Spinal cord (tissue), 10 donors: ENCODE results near the gene CEBPA. TPM values are rescaled to one million over a fixed set of nuclear protein-coding genes. Genes with fewer than 3 reads are reported as not detected.

Experiments
- DNase-seq, 6 donors: peaks; one replicate each; pipeline versions ENCODE4 v3.0.0 to v3.0.0-alpha.2; 2013 to 2015; ENCODE audit warnings: low spot score in 6 of 6, low read depth in 4 of 6
- H3K27ac ChIP-seq: one replicate; pipeline ENCODE4 v1.5.1; 2013; ENCODE audit warnings: low read depth, low read length, control low read depth
- H3K27me3 ChIP-seq: one replicate; pipeline ENCODE4 v1.6.1; 2013; ENCODE audit warnings: low read length; ENCODE audit not compliant: control insufficient read depth, insufficient read depth
- H3K36me3 ChIP-seq: one replicate; pipeline ENCODE4 v1.6.1; 2013; ENCODE audit warnings: low read length; ENCODE audit not compliant: control insufficient read depth, insufficient read depth
- H3K4me1 ChIP-seq: one replicate; pipeline ENCODE4 v1.6.1; 2013; ENCODE audit warnings: low read length; ENCODE audit not compliant: control insufficient read depth, insufficient read depth
- H3K4me3 ChIP-seq: one replicate; pipeline ENCODE4 v1.5.1; 2013; ENCODE audit warnings: low read depth, low read length, control low read depth
- H3K9me3 ChIP-seq: one replicate; pipeline ENCODE4 v1.6.1; 2013; ENCODE audit warnings: low read length; ENCODE audit not compliant: control insufficient read depth, insufficient read depth
- WGBS: methylation state at CpG from one replicate; pipeline ENCODE4 v1.1.5; 2013; ENCODE audit warnings: missing lambda C conversion rate; ENCODE audit not compliant: insufficient coverage; 5-methylcytosine and 5-hydroxymethylcytosine counted together
- polyA plus RNA-seq, 2 donors: library from polyadenylated mRNA; unstranded; fragments of 120-200 nt; gene quantifications; one replicate each; pipeline ENCODE4 v1.2.1, GENCODE V29; 2013; ENCODE audit not compliant: insufficient read length in 2 of 2
- total RNA-seq, 2 donors: library from RNA; depleted of rRNA in 1 of 2; stranded (reverse); fragments of 120-200 nt in 1 of 2; fragments of >200 nt in 1 of 2; gene quantifications; one replicate each; pipeline versions ENCODE4 v1.2.3 to v1.2.4, GENCODE V29; 2013 to 2014
- donor health status: healthy.

CEBPA gene
- total and polyA plus RNA-seq, 4 donors: 5.1 to 6.7 (median 6.2) TPM

- no peak for DNase-seq
- WGBS: 75% methylated on average over 5 of the region's 5 CpGs
- Histone ChIP-seq H3K27me3 (no peaks in the 10 kb centered on the region), H3K4me3 (no peak overlapping the region), H3K9me3 (no peaks in the 10 kb centered on the region), H3K27ac (no peak overlapping the region), H3K4me1 (peaks cover 20% of the 10 kb centered on the region), H3K36me3 (no peaks in the 10 kb centered on the region)
Observed at GRCh38 chr19:33275559-33275932, 26.8 kb downstream of the CEBPA start.

DNA sequence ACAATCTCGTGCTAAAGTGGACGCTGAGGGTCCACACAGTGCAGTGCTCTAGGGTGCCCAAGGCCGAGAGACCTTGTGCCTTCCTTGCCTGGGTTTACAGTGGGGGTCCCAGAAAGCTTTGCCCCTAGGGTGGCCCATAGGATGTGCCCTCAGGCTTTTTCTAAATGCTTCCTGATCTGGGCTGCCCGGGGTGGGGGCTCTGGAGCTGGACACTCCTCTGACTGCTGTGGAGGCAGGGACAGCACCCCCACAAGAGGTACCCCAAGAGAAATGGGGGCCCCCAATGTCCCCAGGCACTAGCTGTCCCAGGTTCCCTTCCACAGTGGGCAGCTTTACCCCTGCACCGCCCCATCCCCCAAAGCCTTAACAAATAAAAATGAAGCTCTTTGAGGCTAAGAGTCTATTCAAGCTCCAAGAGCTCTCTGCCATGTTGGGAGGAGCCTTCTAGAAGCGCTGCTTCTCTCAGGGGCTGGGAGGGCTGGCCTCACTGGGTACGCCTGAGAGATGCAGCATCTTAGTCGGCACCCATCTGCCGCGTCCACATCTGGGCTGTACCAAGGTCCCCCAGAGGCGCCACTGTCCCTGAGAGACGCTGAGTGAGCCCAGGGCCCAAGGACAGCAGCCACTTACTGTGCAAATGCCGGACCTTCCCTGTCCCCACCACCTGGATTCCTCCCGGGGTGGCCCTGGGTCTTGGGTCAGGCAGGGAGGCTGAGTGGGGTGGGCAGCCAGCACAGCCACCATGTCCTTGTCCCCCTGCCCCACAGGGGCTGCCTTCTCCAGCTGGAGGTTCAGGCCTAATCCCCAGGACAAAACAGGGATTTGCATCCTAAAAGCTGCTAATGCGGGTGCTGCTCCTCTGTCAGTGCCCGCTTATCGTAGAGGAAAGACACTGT lies 27.4 kb downstream of the CEBPA start:
- peaks cover 16% of the 10 kb centered on the region for H3K4me1 ChIP-seq
- DNase-seq: no peak
- H3K4me3 ChIP-seq: no peak overlapping the region
- no peaks in the 10 kb centered on the region for H3K27me3 ChIP-seq
- H3K27ac ChIP-seq: no peak overlapping the region
- H3K36me3 ChIP-seq: no peaks in the 10 kb centered on the region
- H3K9me3 ChIP-seq: no peaks in the 10 kb centered on the region
- WGBS: 78% methylated on average over 15 of the region's 17 CpGs

GRCh38 chr19:33273881-33274662 lies 28.3 kb downstream of the CEBPA start:
- WGBS: 68% methylated on average over 16 of the region's 16 CpGs
- peak in 1 of 6 donors; percentile 27 for DNase-seq
- peaks cover 8% of the 10 kb centered on the region for H3K4me1 ChIP-seq
- no peak overlapping the region for H3K27ac ChIP-seq
- H3K36me3 ChIP-seq: no peaks in the 10 kb centered on the region
- H3K9me3 ChIP-seq: no peaks in the 10 kb centered on the region
- no peaks in the 10 kb centered on the region for H3K27me3 ChIP-seq
- H3K4me3 ChIP-seq: no peak overlapping the region

- no peaks in the 10 kb centered on the region for H3K27me3 ChIP-seq
- no peaks in the 10 kb centered on the region for H3K36me3 ChIP-seq
- DNase-seq: no peak
- H3K9me3 ChIP-seq: no peaks in the 10 kb centered on the region
- no peak overlapping the region for H3K4me3 ChIP-seq
- H3K4me1 ChIP-seq: peaks cover 8% of the 10 kb centered on the region
- 72% methylated on average over 25 of the region's 26 CpGs for WGBS
- H3K27ac ChIP-seq: no peak overlapping the region
Observed at GRCh38 chr19:33273065-33273736, 29.1 kb downstream of the CEBPA start.

- no peaks in the 10 kb centered on the region for H3K36me3 ChIP-seq
- no peaks in the 10 kb centered on the region for H3K9me3 ChIP-seq
- H3K27ac ChIP-seq: no peak overlapping the region
- no peak overlapping the region for H3K4me3 ChIP-seq
- no peak for DNase-seq
- H3K4me1 ChIP-seq: peaks cover 8% of the 10 kb centered on the region
- no peaks in the 10 kb centered on the region for H3K27me3 ChIP-seq
- 78% methylated on average over 8 of the region's 12 CpGs for WGBS
Observed at GRCh38 chr19:33271246-33272021, 30.9 kb downstream of the CEBPA start.

DNA sequence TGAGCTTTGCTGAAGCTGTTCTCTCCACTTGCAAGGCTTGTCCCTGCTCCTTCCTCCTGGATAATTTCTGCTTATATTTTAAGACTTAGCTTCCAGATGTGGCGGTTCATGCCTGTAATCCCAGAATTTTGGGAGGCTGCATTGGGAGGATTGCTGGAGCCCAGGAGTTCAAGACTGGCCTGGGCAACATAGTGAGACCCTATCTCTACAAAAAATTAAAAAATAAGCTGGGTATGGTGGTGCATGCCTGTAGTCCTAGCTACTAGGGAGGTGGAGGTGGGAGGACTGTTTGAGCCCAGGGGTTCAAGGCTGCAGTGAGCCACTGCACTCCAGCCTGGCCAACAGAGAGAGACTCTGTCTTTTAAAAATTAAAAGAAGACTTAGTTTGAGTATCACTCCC lies 31.6 kb downstream of the CEBPA start:
- Histone ChIP-seq H3K36me3 (no peaks in the 10 kb centered on the region), H3K27me3 (no peaks in the 10 kb centered on the region), H3K9me3 (no peaks in the 10 kb centered on the region), H3K4me3 (no peak overlapping the region), H3K27ac (no peak overlapping the region), H3K4me1 (peaks cover 8% of the 10 kb centered on the region)
- WGBS: 100% methylated on average over 1 of the region's 1 CpG
- no peak for DNase-seq

DNA sequence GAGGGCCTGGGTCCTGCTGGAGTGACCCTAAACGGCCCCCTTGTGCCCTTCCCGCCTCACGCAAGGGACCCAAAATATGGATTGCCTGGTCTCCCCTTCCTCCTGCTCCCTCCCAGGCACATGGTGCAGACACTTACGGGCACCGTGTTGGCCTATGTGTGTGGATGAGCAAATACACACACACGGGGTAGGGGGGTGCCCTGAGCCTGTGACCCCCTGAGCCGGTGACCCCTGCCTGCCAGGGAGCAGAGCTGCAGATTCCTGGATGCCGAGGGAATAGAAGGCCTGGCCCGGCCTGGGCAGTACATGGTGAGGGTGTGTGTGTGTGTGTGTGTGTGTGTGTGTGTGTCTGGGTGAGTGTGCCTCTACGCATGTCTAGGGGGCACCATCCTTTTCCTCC lies 33.3 kb downstream of the CEBPA start:
- Histone ChIP-seq H3K9me3 (no peaks in the 10 kb centered on the region), H3K27me3 (no peaks in the 10 kb centered on the region), H3K27ac (no peak overlapping the region), H3K36me3 (no peaks in the 10 kb centered on the region), H3K4me3 (no peak overlapping the region), H3K4me1 (peaks cover 8% of the 10 kb centered on the region)
- 88% methylated on average over 4 of the region's 10 CpGs for WGBS
- no peak for DNase-seq

DNA sequence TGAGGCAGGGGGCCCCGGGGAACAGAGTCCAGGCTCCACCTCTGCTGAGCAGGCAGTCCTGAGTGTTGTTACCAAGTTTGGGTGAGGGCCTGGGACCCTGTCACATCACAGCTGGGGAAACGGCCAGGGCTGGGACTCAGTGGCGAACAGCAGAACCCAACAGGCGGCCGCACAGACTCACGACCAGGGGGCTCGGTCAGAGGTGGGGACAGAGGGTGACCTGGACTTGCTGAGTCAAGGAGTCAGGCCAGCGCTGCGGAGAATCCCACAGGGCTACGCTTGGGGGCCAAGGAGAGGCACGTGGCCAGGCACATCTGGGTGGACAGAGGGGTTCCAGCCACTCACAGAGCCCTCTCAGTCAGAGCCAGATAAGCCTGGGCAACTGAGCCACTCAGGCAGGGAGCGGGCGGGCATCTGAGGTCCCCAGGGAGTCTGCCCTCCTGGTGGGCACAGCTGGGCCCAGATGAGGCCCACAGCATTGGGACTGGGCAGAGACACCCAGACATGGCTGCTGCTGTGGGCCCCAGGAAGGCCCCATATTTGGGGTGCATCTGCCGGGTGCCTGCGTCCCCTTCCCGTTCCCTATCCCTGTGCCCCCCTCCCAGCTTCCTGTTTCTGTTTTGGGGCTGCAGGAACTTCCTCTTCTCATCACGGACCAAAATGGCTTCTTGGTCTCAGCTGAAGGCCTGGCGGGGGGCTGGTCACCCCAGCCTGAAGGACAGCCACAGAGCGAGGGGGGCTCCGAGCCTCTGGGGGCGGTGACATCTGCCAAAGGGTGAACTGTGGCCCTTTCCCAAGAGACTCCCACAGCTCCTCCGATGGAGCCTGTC lies 34.0 kb downstream of the CEBPA start:
- H3K4me3 ChIP-seq: no peak overlapping the region
- no peak for DNase-seq
- H3K27me3 ChIP-seq: no peaks in the 10 kb centered on the region
- H3K27ac ChIP-seq: no peak overlapping the region
- no peaks in the 10 kb centered on the region for H3K9me3 ChIP-seq
- peaks cover 2% of the 10 kb centered on the region for H3K4me1 ChIP-seq
- WGBS: 87% methylated on average over 22 of the region's 22 CpGs
- H3K36me3 ChIP-seq: no peaks in the 10 kb centered on the region
